Breast epithelium (tissue), 4 donors: ENCODE measurements around the gene NTN3. TPM values are rescaled to one million over a fixed set of nuclear protein-coding genes. Genes with fewer than 3 reads are reported as not detected.
"Not testable (repeated sequence)": the region's sequence is repeated elsewhere in the genome, so short reads cannot be mapped to it uniquely, and the experiment has no call there.

Experiments used
- DNase-seq, 2 donors: peaks; one replicate each; pipeline ENCODE4 v3.0.0-alpha.2; 2019; ENCODE audit warnings: low spot score in 2 of 2
- H3K27ac ChIP-seq, 2 donors: fragments of 200-600 bp; sonication (generic) in 1 of 2; one replicate each; pipeline ENCODE4 v1.5.1; 2016 to 2019; ENCODE audit warnings: mild to moderate bottlenecking in 1 of 2
- H3K27me3 ChIP-seq, 2 donors: fragments of 200-600 bp; sonication (generic) in 1 of 2; one replicate each; pipeline versions ENCODE4 v1.5.1 to v1.6.0; 2017 to 2019; ENCODE audit warnings: control low read depth in 1 of 2, mild to moderate bottlenecking in 1 of 2
- H3K36me3 ChIP-seq: fragments of 200-600 bp; one replicate; pipeline ENCODE4 v1.5.1; 2019
- H3K4me1 ChIP-seq, 2 donors: fragments of 200-600 bp; sonication (generic); one replicate each; pipeline ENCODE4 v1.5.1; 2016 to 2019; ENCODE audit warnings: control low read depth in 1 of 2
- H3K4me3 ChIP-seq, 3 donors: fragments of 200-600 bp; sonication (generic); 1 replicate in 2 of 3; 2 replicates in 1 of 3; pipeline ENCODE4 v1.5.1; 2016 to 2019; ENCODE audit warnings: mild to moderate bottlenecking in 3 of 3, moderate library complexity in 2 of 3
- H3K9me3 ChIP-seq, 2 donors: fragments of 200-600 bp; sonication (generic) in 1 of 2; one replicate each; pipeline ENCODE4 v1.5.1; 2016 to 2019; ENCODE audit warnings: control low read depth in 1 of 2
- POLR2A ChIP-seq: fragments of 450-650 bp; IDR thresholded peaks from one replicate; pipeline ENCODE4 v1.6.1; 2016; ENCODE audit warnings: antibody characterized with exemption, mild to moderate bottlenecking, moderate library complexity
- POLR2AphosphoS5 ChIP-seq, 3 donors: sonication (generic); formaldehyde crosslinking; IDR thresholded peaks; one replicate each; pipeline ENCODE4 v1.6.1; 2017; ENCODE audit warnings: antibody characterized with exemption in 3 of 3
- intact Hi-C: fragments of 100-400 bp; cut with DNase I; formaldehyde crosslinking; loops from one replicate; pipeline ENCODE4 v1.15.1; 2023; ENCODE audit warnings: low total_unique reads
- total RNA-seq, 3 donors: library from RNA; depleted of rRNA; stranded (reverse); fragments of >200 nt; gene quantifications; one replicate each; pipeline ENCODE4 v1.1.0, GENCODE V29; 2016
- TF ChIP-seq, protein P1 (sequence below), 3 donors: fragments of 450-650 bp; IDR thresholded peaks; one replicate each; pipeline ENCODE4 v1.5.1; 2016 to 2017; ENCODE audit warnings: antibody characterized with exemption in 3 of 3, mild to moderate bottlenecking in 3 of 3, moderate library complexity in 3 of 3

The NTN3 gene
- total RNA-seq, 3 donors from 2014 or later, result not detected

GRCh38 chr16:2436110-2436509 lies 35.0 kb upstream of the NTN3 start:
- TF ChIP-seq, protein P1, sequence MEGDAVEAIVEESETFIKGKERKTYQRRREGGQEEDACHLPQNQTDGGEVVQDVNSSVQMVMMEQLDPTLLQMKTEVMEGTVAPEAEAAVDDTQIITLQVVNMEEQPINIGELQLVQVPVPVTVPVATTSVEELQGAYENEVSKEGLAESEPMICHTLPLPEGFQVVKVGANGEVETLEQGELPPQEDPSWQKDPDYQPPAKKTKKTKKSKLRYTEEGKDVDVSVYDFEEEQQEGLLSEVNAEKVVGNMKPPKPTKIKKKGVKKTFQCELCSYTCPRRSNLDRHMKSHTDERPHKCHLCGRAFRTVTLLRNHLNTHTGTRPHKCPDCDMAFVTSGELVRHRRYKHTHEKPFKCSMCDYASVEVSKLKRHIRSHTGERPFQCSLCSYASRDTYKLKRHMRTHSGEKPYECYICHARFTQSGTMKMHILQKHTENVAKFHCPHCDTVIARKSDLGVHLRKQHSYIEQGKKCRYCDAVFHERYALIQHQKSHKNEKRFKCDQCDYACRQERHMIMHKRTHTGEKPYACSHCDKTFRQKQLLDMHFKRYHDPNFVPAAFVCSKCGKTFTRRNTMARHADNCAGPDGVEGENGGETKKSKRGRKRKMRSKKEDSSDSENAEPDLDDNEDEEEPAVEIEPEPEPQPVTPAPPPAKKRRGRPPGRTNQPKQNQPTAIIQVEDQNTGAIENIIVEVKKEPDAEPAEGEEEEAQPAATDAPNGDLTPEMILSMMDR (IDR thresholded peaks at IDR 0.05), result no peak
- Histone ChIP-seq H3K36me3 (no peaks in the 10 kb centered on the region), H3K27ac (no peak overlapping the region), H3K4me3 (no peak overlapping the region), H3K9me3 (no peaks in the 10 kb centered on the region), H3K4me1 (no peaks in the 10 kb centered on the region), H3K27me3 (no peaks in the 10 kb centered on the region)
- intact Hi-C loops, result no loop called here
- peak in 1 of 2 donors; percentile 75 for DNase-seq

DNA sequence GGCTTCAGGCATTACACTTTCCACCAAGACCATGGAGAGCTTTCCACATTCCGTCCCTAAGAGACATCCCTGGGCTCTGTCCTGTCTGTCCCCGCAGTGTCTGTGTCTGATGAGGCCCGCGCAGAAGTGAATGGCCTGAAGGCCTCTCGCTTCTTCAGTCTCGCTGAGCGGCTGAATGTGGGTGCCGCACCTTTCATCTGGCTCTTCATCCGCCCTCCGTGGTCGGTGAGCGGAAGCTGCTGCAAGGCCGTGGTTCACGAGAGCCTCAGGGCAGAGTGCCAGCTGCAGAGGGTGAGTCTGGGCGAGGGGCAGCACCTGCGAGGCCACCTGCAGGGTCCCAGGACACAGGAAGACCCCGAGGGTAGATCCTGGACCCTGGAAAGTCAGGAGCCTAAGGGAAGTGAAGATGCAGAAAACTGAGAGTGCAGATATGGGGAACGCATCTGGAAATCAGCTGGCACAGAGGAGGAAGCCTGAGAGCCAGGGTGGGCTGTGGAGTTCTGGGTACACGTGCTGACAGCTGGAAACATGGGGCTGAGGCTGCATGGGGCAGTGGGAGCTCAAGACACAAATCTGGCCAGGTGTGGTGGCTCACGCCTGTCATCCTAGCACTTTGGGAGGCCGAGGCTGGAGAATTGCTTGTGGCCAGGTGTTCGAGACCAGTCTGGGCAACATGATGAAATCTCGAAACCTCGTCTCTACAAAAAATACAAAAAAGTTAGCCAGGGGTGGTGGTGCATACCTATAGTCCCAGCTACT lies 33.9 kb upstream of the NTN3 start:
- no peak for DNase-seq
- H3K27ac ChIP-seq, result no peak overlapping the region
- H3K27me3 ChIP-seq, result no peaks in the 10 kb centered on the region
- H3K4me1 ChIP-seq, result no peaks in the 10 kb centered on the region
- TF ChIP-seq POLR2AphosphoS5 (IDR thresholded peaks at IDR 0.05) (no peak), POLR2A (no peak)
- TF ChIP-seq, protein P1 (IDR thresholded peaks at IDR 0.05), result no peak
- H3K36me3 ChIP-seq, result no peaks in the 10 kb centered on the region
- intact Hi-C loops, result no loop called here
- H3K4me3 ChIP-seq, result no peak overlapping the region
- H3K9me3 ChIP-seq, result no peaks in the 10 kb centered on the region

GRCh38 chr16:2438121-2438520 lies 33.0 kb upstream of the NTN3 start:
- Histone ChIP-seq H3K4me3 (no peak overlapping the region), H3K9me3 (no peaks in the 10 kb centered on the region), H3K4me1 (no peaks in the 10 kb centered on the region), H3K27ac (no peak overlapping the region), H3K36me3 (no peaks in the 10 kb centered on the region), H3K27me3 (no peaks in the 10 kb centered on the region)
- no peak for DNase-seq
- intact Hi-C loops, result no loop called here
- no peak for TF ChIP-seq POLR2AphosphoS5 (IDR thresholded peaks at IDR 0.05)
- TF ChIP-seq, protein P1 (IDR thresholded peaks at IDR 0.05), result no peak
- no peak for TF ChIP-seq POLR2A

DNA sequence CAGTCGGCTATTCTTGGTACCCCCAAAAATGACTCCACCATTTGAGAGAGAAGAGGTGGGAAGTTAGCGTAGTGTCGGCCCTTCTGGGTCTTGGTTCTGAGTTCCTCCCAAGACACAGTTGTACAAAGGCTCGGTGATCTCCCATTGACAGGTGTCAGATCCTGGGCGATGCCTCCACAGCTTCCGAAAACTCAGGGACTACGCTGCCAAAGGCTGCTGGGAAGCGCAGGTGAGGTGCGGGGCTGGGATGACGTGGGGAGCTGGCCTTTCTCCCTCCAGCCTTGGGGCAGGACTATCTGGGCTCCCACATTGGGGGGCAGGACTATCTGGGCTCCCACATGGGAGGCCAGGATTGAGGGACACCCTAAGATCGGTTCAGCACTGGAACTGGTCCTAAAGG lies 31.5 kb upstream of the NTN3 start:
- Histone ChIP-seq H3K4me3 (no peak overlapping the region), H3K27me3 (no peaks in the 10 kb centered on the region), H3K9me3 (no peaks in the 10 kb centered on the region), H3K4me1 (no peaks in the 10 kb centered on the region), H3K36me3 (no peaks in the 10 kb centered on the region), H3K27ac (no peak overlapping the region)
- intact Hi-C loops, result no loop called here
- TF ChIP-seq POLR2AphosphoS5 (IDR thresholded peaks at IDR 0.05), result no peak
- no peak for TF ChIP-seq POLR2A
- TF ChIP-seq, protein P1 (IDR thresholded peaks at IDR 0.05), result no peak
- no peak for DNase-seq

GRCh38 chr16:2441143-2441804 lies 29.8 kb upstream of the NTN3 start:
- H3K4me3 ChIP-seq, intact Hi-C loops, H3K9me3 ChIP-seq, H3K27ac ChIP-seq, H3K36me3 ChIP-seq, H3K27me3 ChIP-seq, H3K4me1 ChIP-seq, DNase-seq: not testable (repeated sequence)
